Measurements from ENCODE around the gene TRAPPC8. TPM values are rescaled to one million over a fixed set of nuclear protein-coding genes. Genes with fewer than 3 reads are reported as not detected.

The TRAPPC8 gene
- total RNA-seq, 4 donors from 2014 or later: 35.0 to 49.4 (median 42.5) TPM

- H3K27ac ChIP-seq (replicated peaks in 1 of 4): no peak overlapping the region
- 86% methylated on average over 2 of the region's 2 CpGs for WGBS
- no peaks in the 10 kb centered on the region for H3K27me3 ChIP-seq
- no peaks in the 10 kb centered on the region for H3K36me3 ChIP-seq
- TF ChIP-seq POLR2AphosphoS5 (IDR thresholded peaks at IDR 0.05): no peak
- TF ChIP-seq CTCF (IDR thresholded peaks at IDR 0.05): no peak
- TF ChIP-seq EP300 (IDR thresholded peaks at IDR 0.05): no peak
- TF ChIP-seq POLR2A (IDR thresholded peaks at IDR 0.05; ENCODE audit: low read depth): no peak
- DNase-seq (ENCODE audit: extremely low spot score): no peak
- H3K4me3 ChIP-seq: no peak overlapping the region
- intact Hi-C loops (cut with DNase I): loop anchor here (5.0 kb wide), 1 partner anchor 237 kb away; no protein-coding TSS in a partner anchor
- H3K9me3 ChIP-seq: peaks cover 0 to 12% (median 5%) of the 10 kb centered on the region in 4 donors
- peaks cover 0 to 4% (median 0%) of the 10 kb centered on the region in 4 donors for H3K4me1 ChIP-seq
Measured at GRCh38 chr18:31979714-31980113, 36.8 kb upstream of the TRAPPC8 start.

GRCh38 chr18:31978616-31979015 lies 35.7 kb upstream of the TRAPPC8 start:
- H3K4me3 ChIP-seq: no peak overlapping the region
- no peak for DNase-seq (ENCODE audit: extremely low spot score)
- H3K27me3 ChIP-seq: no peaks in the 10 kb centered on the region
- TF ChIP-seq POLR2A (IDR thresholded peaks at IDR 0.05; ENCODE audit: low read depth): no peak
- no peak for TF ChIP-seq CTCF (IDR thresholded peaks at IDR 0.05)
- TF ChIP-seq POLR2AphosphoS5 (IDR thresholded peaks at IDR 0.05): no peak
- no peak for TF ChIP-seq EP300 (IDR thresholded peaks at IDR 0.05)
- intact Hi-C loops (cut with DNase I): loop anchor here (5.0 kb wide), 1 partner anchor 236 kb away; no protein-coding TSS in a partner anchor
- WGBS: 89% methylated on average over 5 of the region's 5 CpGs
- peaks cover 0 to 23% (median 16%) of the 10 kb centered on the region in 4 donors for H3K9me3 ChIP-seq
- H3K36me3 ChIP-seq: no peaks in the 10 kb centered on the region
- peaks cover 0 to 4% (median 0%) of the 10 kb centered on the region in 4 donors for H3K4me1 ChIP-seq
- no peak overlapping the region for H3K27ac ChIP-seq (replicated peaks in 1 of 4)

GRCh38 chr18:31977270-31977872 lies 34.4 kb upstream of the TRAPPC8 start:
- Histone ChIP-seq H3K27ac (replicated peaks in 1 of 4) (no peak overlapping the region), H3K4me3 (no peak overlapping the region), H3K4me1 (peaks cover 0 to under 1% (median 0%) of the 10 kb centered on the region in 4 donors), H3K9me3 (peaks cover 0 to 33% (median 24%) of the 10 kb centered on the region in 4 donors), H3K27me3 (no peaks in the 10 kb centered on the region), H3K36me3 (no peaks in the 10 kb centered on the region)
- intact Hi-C loops (cut with DNase I): loop anchor here (5.0 kb wide), 1 partner anchor 235 kb away; no protein-coding TSS in a partner anchor
- DNase-seq (ENCODE audit: extremely low spot score): no peak
- TF ChIP-seq EP300 (IDR thresholded peaks at IDR 0.05) (no peak), CTCF (IDR thresholded peaks at IDR 0.05) (peak; percentile 53 to 66 (median 56)), POLR2A (IDR thresholded peaks at IDR 0.05; ENCODE audit: low read depth) (no peak)
- WGBS: 65% methylated on average over 9 of the region's 9 CpGs

- Histone ChIP-seq H3K9me3 (peaks cover 0 to 33% (median 24%) of the 10 kb centered on the region in 4 donors), H3K27ac (replicated peaks in 1 of 4) (no peak overlapping the region), H3K4me1 (no peaks in the 10 kb centered on the region), H3K4me3 (no peak overlapping the region), H3K36me3 (no peaks in the 10 kb centered on the region), H3K27me3 (no peaks in the 10 kb centered on the region)
- TF ChIP-seq EP300 (IDR thresholded peaks at IDR 0.05) (no peak), POLR2AphosphoS5 (IDR thresholded peaks at IDR 0.05) (no peak), CTCF (IDR thresholded peaks at IDR 0.05) (no peak), POLR2A (IDR thresholded peaks at IDR 0.05; ENCODE audit: low read depth) (no peak)
- DNase-seq (ENCODE audit: extremely low spot score): no peak
- 48% methylated on average over 3 of the region's 3 CpGs for WGBS
- intact Hi-C loops (cut with DNase I): loop anchor here (5.0 kb wide), 1 partner anchor 234 kb away; no protein-coding TSS in a partner anchor
Measured at GRCh38 chr18:31976242-31976641, 33.3 kb upstream of the TRAPPC8 start.

Data from esophagus muscularis mucosa (tissue), 4 donors.